Effector CD4-positive, alpha-beta T cell (primary cell): ENCODE measurements around the gene WDR27.

Experiments used
- DNase-seq: peaks from one replicate; pipeline ENCODE4 v3.0.0-alpha.2; 2020

WDR27 gene

GRCh38 chr6:169510871-169511270 is 191.0 kb downstream of the WDR27 start:
- no peak for DNase-seq

GRCh38 chr6:169508452-169508851 is 193.4 kb downstream of the WDR27 start:
- no peak for DNase-seq

- no peak for DNase-seq
Observed at GRCh38 chr6:169503422-169504152, 198.2 kb downstream of the WDR27 start.

- DNase-seq, result no peak
Observed at GRCh38 chr6:169502445-169502844, 199.4 kb downstream of the WDR27 start.

- no peak for DNase-seq
Observed at GRCh38 chr6:169501777-169502313, 200.0 kb downstream of the WDR27 start.

- DNase-seq, result no peak
Observed at GRCh38 chr6:169501128-169501527, 200.7 kb downstream of the WDR27 start.

- no peak for DNase-seq
Observed at GRCh38 chr6:169500688-169501087, 201.1 kb downstream of the WDR27 start.

GRCh38 chr6:169499848-169500247 is 202.0 kb downstream of the WDR27 start:
- no peak for DNase-seq

- no peak for DNase-seq
Observed at GRCh38 chr6:169498916-169499513, 202.8 kb downstream of the WDR27 start.

GRCh38 chr6:169495601-169496000 is 206.2 kb downstream of the WDR27 start:
- DNase-seq, result no peak

- DNase-seq, result no peak
Observed at GRCh38 chr6:169494038-169494437, 207.8 kb downstream of the WDR27 start.

- no peak for DNase-seq
Observed at GRCh38 chr6:169491482-169491881, 210.3 kb downstream of the WDR27 start.

- DNase-seq, result no peak
Observed at GRCh38 chr6:169490830-169491229, 211.0 kb downstream of the WDR27 start.

- no peak for DNase-seq
Observed at GRCh38 chr6:169490246-169490641, 211.6 kb downstream of the WDR27 start.

- no peak for DNase-seq
Observed at GRCh38 chr6:169489563-169490245, 212.1 kb downstream of the WDR27 start.

GRCh38 chr6:169487579-169488436 is 214.0 kb downstream of the WDR27 start:
- no peak for DNase-seq

GRCh38 chr6:169479783-169480495 is 221.9 kb downstream of the WDR27 start:
- no peak for DNase-seq

GRCh38 chr6:169474362-169474761 is 227.5 kb downstream of the WDR27 start:
- no peak for DNase-seq

- no peak for DNase-seq
Observed at GRCh38 chr6:169473663-169474062, 228.2 kb downstream of the WDR27 start.

- no peak for DNase-seq
Observed at GRCh38 chr6:169472786-169473416, 228.9 kb downstream of the WDR27 start.

- no peak for DNase-seq
Observed at GRCh38 chr6:169470790-169471189, 231.0 kb downstream of the WDR27 start.

GRCh38 chr6:169469028-169469427 is 232.8 kb downstream of the WDR27 start:
- DNase-seq, result no peak
